SU-DHL-6 (cell line): Measurements from ENCODE around the gene MRPL54.

Experiments used
- H2AFZ ChIP-seq: fragments of 200-600 bp; sonication (generic); 2 replicates; pipeline ENCODE4 v1.6.1; 2014; ENCODE audit warnings: low read depth, mild to moderate bottlenecking, moderate library complexity, mixed read lengths, antibody characterized with exemption, low read length; ENCODE audit not compliant: severe bottlenecking
- H3F3A ChIP-seq: fragments of 200-600 bp; shearing (Covaris generic); 2 replicates; pipeline ENCODE4 v1.6.0; 2016; ENCODE audit warnings: antibody characterized with exemption, mild to moderate bottlenecking; ENCODE audit not compliant: insufficient read depth
- H3K27ac ChIP-seq: fragments of 200-600 bp; sonication (generic); 2 replicates; pipeline ENCODE4 v1.5.1; 2016; ENCODE audit warnings: low read depth, mild to moderate bottlenecking, low read length, moderate library complexity, mixed read lengths
- H3K27me3 ChIP-seq: fragments of 200-600 bp; sonication (generic), shearing (Covaris generic); 2 replicates; pipeline ENCODE4 v1.6.0; 2014; ENCODE audit warnings: mild to moderate bottlenecking, low read length
- H3K36me3 ChIP-seq: fragments of 200-600 bp; sonication (generic); 2 replicates; pipeline ENCODE4 v1.6.1; 2014; ENCODE audit warnings: mild to moderate bottlenecking, low read length, mixed read lengths
- H3K4me2 ChIP-seq: fragments of 300-600, 200-600 bp; shearing (Covaris generic), sonication (generic); 2 replicates; pipeline ENCODE4 v1.6.0; 2014; ENCODE audit warnings: low read length, low read depth, mild to moderate bottlenecking; ENCODE audit not compliant: poor library complexity, severe bottlenecking
- H3K4me3 ChIP-seq: fragments of 200-600 bp; sonication (generic); 2 replicates; pipeline ENCODE4 v1.5.1; 2014; ENCODE audit warnings: antibody characterized with exemption, low read length, mild to moderate bottlenecking, mixed read lengths; ENCODE audit not compliant: insufficient read depth, poor library complexity, severe bottlenecking
- H3K79me2 ChIP-seq: fragments of 200-600 bp; sonication (generic); 2 replicates; pipeline ENCODE4 v1.6.1; 2014; ENCODE audit warnings: mild to moderate bottlenecking, low read length, moderate library complexity; ENCODE audit not compliant: insufficient read depth
- H3K9ac ChIP-seq: fragments of 200-600 bp; sonication (generic); 2 replicates; pipeline ENCODE4 v1.7.0; 2014; ENCODE audit warnings: mild to moderate bottlenecking, low read length
- H3K9me2 ChIP-seq: fragments of 200-600 bp; sonication (generic); replicated peaks from 2 replicates; pipeline ENCODE4 v1.6.1; 2014; ENCODE audit warnings: low read length; ENCODE audit not compliant: insufficient read depth
- H3K9me3 ChIP-seq: fragments of 200-600 bp; sonication (generic); 2 replicates; pipeline ENCODE4 v1.6.1; 2014; ENCODE audit warnings: low read length, mixed read lengths; ENCODE audit not compliant: insufficient read depth
- H4K20me1 ChIP-seq: fragments of 200-600 bp; sonication (generic); 2 replicates; pipeline ENCODE4 v1.6.1; 2014; ENCODE audit warnings: low read depth, mild to moderate bottlenecking, antibody characterized with exemption, low read length, moderate library complexity, mixed read lengths
- CTCF ChIP-seq: fragments of 200-600 bp; sonication (generic); IDR thresholded peaks from one replicate; pipeline ENCODE4 v1.5.1; 2017; ENCODE audit warnings: antibody characterized with exemption, mild to moderate bottlenecking, low read length, moderate library complexity; ENCODE audit not compliant: insufficient read depth, poor library complexity, severe bottlenecking
- EZH2phosphoT487 ChIP-seq: fragments of 200-600 bp; sonication (generic), shearing (Covaris generic); conservative IDR thresholded peaks from 2 replicates; pipeline ENCODE4 v1.6.1; 2018; ENCODE audit warnings: mild to moderate bottlenecking, antibody characterized with exemption, low read length, moderate library complexity, mixed read lengths

The MRPL54 gene

GRCh38 chr19:3762501-3763459, at the start of gene MRPL54:
Gene MRPL54 (plus strand): TSS chr19:3762682. CDS start chr19:3762701, 19 bp downstream.
- peak within 1 kb of the TSS; percentile 92 for H2AFZ ChIP-seq

GRCh38 chr19:3716147-3716668, 46.3 kb upstream of the MRPL54 start:
- Histone ChIP-seq H3K9ac (no peak overlapping the region), H3K4me3 (no peak overlapping the region), H3K9me3 (no peaks in the 10 kb centered on the region), H3K36me3 (no peaks in the 10 kb centered on the region), H2AFZ (no peak overlapping the region), H3K27ac (no peak overlapping the region), H3F3A (no peaks in the 10 kb centered on the region), H3K27me3 (no peaks in the 10 kb centered on the region), H3K79me2 (no peaks in the 10 kb centered on the region), H4K20me1 (no peaks in the 10 kb centered on the region), H3K4me2 (no peak overlapping the region), H3K9me2 (no peaks in the 10 kb centered on the region)
- no peak for TF ChIP-seq CTCF
- TF ChIP-seq EZH2phosphoT487: no peak

More at GRCh38 chr19:3762501-3763459, at the start of gene MRPL54:
- Histone ChIP-seq H3K9ac (peak within 1 kb of the TSS; percentile 87), H3K9me3 (no peaks in the 10 kb centered on the region), H3K27ac (peak within 1 kb of the TSS; percentile 94), H3K4me3 (peak within 1 kb of the TSS; percentile 91), H3K9me2 (no peaks in the 10 kb centered on the region), H3K27me3 (no peaks in the 10 kb centered on the region), H3K79me2 (peaks cover 23% of the 10 kb centered on the region), H3K4me2 (peak within 1 kb of the TSS; percentile 69), H4K20me1 (no peaks in the 10 kb centered on the region), H3F3A (peaks cover 10% of the 10 kb centered on the region), H3K36me3 (no peaks in the 10 kb centered on the region)
- TF ChIP-seq CTCF: no peak
- no peak for TF ChIP-seq EZH2phosphoT487

- H3K27ac ChIP-seq: no peak overlapping the region
- no peak overlapping the region for H3K9ac ChIP-seq
- no peaks in the 10 kb centered on the region for H3K27me3 ChIP-seq
- H3K4me3 ChIP-seq: no peak overlapping the region
- no peaks in the 10 kb centered on the region for H3K36me3 ChIP-seq
- TF ChIP-seq EZH2phosphoT487: no peak
- TF ChIP-seq CTCF: no peak
- H3K9me2 ChIP-seq: no peaks in the 10 kb centered on the region
- no peaks in the 10 kb centered on the region for H3K9me3 ChIP-seq
- no peak overlapping the region for H2AFZ ChIP-seq
- H3K79me2 ChIP-seq: no peaks in the 10 kb centered on the region
- H3F3A ChIP-seq: no peaks in the 10 kb centered on the region
- H4K20me1 ChIP-seq: no peaks in the 10 kb centered on the region
- H3K4me2 ChIP-seq: no peak overlapping the region
Observed at GRCh38 chr19:3719868-3720267, 42.6 kb upstream of the MRPL54 start.
